NB4 (cell line): ENCODE measurements around the gene SUMF1.

Experiments
- POLR2A ChIP-seq: IDR thresholded peaks from 2 replicates; pipeline ENCODE4 v1.6.1; 2011; ENCODE audit warnings: mild to moderate bottlenecking; ENCODE audit not compliant: insufficient read length; ENCODE audit errors: extremely low read depth
- TF ChIP-seq, protein P1 (sequence below): IDR thresholded peaks from one replicate; pipeline ENCODE4 v1.5.1; 2012; ENCODE audit warnings: low read depth, low read length

DNA sequence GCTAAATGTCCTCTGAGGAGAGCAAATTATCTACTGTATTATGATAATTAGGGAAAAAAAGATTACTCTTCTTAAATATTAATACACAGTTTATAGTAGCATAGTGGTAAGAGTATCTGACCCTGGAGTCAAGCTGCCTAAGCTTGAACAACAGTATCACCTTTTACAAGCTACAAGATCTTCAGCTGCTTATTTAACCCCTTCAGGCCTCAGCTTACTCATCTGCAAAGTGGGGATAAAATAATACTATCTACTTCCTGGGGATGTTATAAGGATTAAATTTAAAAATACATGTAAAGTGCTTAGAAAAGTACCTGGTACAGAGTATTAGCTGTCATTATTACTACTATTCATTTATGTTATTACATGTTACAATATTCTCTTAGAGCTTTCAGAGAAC lies 42.0 kb downstream of the SUMF1 start:
- TF ChIP-seq POLR2A, result no peak
- TF ChIP-seq, protein P1, sequence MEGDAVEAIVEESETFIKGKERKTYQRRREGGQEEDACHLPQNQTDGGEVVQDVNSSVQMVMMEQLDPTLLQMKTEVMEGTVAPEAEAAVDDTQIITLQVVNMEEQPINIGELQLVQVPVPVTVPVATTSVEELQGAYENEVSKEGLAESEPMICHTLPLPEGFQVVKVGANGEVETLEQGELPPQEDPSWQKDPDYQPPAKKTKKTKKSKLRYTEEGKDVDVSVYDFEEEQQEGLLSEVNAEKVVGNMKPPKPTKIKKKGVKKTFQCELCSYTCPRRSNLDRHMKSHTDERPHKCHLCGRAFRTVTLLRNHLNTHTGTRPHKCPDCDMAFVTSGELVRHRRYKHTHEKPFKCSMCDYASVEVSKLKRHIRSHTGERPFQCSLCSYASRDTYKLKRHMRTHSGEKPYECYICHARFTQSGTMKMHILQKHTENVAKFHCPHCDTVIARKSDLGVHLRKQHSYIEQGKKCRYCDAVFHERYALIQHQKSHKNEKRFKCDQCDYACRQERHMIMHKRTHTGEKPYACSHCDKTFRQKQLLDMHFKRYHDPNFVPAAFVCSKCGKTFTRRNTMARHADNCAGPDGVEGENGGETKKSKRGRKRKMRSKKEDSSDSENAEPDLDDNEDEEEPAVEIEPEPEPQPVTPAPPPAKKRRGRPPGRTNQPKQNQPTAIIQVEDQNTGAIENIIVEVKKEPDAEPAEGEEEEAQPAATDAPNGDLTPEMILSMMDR, result no peak
